HG03520 (cell line): ENCODE data around the gene ARL3.
"Not testable (repeated sequence)": the region's sequence is repeated elsewhere in the genome, so short reads cannot be mapped to it uniquely, and the experiment has no call there.

Source experiments
- ATAC-seq: cut with Tn5 transposase; IDR thresholded peaks from one replicate; pipeline ENCODE4 v1.9.1; 2021; ENCODE audit warnings: mild to moderate bottlenecking, moderate library complexity; ENCODE audit not compliant: unreplicated experiment

ARL3 gene

DNA sequence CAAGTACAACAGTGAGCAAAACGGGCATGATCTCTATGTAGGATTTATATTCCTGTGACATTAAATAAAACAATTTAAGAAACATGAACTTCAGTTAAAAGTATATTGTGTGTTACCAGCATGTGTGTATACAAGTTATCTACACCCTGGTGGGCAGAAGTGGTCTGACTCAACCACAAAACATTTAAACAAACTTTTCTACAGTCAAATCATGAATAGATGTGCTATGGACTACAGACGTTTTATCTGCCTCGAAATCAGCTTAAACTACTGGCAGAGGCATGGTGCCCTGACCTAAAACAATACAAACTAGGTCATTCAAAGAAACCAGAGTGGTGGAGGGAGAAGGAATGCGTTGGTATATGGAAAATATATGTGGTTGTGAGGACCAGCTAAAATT, 3.6 kb downstream of the ARL3 start:
- no peak for ATAC-seq

DNA sequence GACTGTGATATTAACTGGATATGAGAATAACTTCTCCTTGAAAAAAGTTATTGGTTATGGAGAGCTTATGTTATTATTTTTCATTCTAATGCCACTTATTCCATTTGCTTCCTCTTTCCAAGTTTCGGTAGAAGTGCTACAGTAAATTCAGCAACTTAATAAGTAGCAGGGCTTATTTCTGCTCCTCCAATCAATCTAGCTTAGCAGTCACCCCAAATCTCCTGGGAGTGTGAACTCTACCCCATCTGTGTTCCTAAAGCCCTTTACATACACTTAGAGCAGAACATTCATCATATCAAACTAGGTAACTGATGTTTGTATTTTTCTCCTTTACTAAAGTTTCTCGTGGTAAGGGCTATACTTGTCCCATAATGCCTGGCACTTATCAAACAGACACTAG, 8.7 kb downstream of the ARL3 start:
- ATAC-seq, result no peak

DNA sequence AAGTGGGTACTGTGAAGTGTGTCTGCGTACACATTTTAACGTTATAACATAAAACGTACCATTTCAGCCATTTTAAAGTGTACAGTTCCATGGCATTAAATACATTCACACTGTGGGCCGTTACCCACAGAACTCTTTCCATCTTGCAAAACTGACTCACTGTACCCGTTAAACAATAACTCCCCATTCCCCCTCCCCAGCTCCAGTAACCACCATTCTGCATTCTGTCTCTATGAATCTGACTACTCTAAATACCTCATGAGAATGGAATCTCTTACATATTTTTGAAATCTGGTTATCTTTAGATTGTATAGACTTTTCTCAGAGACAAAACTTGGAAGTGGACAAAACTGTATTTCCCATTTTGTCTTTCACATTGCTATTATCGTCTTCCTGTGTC, 9.3 kb downstream of the ARL3 start:
- no peak for ATAC-seq

DNA sequence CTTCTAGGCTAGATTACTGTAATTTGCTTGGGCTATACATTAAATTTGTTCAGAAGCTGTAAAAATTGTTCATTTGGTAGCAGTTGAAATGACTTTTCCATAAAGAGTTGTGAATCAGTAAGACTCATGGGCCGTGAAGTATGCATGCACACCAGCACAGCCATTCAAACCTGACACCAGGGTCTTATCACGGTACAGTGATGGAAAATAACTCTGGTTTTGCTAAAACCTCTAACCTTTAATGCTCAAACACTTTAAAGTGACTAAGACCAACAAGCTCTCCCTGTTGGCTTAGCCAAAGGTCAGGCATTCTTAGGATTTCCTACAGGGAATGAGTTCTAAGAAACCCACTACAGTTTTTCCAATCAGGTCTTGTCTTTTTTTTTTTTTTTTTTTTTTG, 11.5 kb downstream of the ARL3 start:
- no peak for ATAC-seq

DNA sequence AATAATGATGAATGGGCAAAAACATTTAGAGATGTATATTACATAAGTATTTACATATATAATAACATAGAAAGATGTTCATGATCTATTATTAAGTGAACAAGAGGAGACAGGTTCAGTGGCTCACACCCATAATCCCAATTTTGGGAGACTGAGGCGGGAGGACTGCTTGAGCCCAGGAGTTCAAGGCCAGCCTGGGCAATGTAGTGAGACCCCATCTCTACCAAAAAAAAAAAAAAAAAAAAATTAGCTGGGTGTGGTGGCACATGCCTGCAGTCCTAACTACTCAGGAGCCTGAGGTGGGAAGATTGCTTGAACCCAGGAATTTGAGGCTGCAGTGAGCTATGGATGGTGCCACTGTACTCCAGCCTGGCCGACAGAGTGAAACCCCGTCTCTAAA, 12.4 kb downstream of the ARL3 start:
- ATAC-seq, result no peak

DNA sequence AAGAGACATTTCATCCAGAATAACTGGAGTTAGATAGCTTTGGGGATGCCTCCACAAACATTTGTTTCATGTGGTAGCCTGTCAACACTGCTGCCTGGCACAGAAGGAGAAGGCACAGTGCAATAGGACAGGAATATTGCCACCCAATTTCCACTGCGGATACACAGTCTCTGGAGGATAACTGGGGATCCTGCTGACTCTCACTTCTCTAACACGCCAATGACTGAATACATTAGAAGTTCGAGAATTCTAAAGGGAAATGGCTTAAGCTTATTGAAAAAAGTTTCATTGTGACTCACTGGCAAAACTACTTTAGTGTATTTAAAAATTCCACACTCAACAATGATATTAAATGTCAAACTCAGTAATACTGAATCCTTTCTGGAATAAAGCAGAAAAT, 12.9 kb downstream of the ARL3 start:
- no peak for ATAC-seq

DNA sequence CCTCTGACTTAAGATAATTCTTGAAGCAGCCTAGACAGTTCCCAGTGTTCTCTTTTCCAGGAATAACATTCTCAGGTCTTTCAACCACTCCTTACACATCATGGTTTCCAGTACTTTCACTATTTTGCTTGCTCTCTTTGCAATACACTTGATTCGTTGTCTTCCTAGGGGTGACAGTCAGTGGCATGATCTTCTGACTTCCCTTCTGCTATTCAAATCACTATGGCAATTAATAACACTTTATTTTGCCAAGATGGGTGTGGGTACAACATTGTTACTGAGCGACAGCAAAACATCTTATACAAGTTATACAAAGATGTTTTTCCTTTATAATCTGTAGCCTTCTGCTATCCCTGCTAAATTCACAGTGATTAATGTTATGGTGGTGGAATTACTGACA, 15.3 kb downstream of the ARL3 start:
- no peak for ATAC-seq

DNA sequence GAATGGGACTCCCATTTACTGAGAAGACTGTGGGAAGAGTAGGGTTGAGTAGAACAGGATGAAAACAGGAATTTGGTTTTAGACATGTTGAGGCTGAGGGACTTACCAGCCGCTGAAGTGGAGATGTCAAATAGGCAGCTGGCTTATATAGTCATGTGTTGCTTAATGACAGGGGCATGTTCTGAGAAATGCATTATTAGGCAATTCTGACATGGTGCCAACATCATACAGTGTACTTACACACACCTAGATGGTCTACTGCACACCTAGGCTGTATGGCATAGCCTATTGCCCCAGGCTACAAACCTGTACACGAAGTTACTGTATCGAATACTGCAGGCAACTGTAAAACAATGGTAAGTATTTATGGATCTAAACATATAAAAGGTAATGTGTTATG, 17.5 kb downstream of the ARL3 start:
- no peak for ATAC-seq

DNA sequence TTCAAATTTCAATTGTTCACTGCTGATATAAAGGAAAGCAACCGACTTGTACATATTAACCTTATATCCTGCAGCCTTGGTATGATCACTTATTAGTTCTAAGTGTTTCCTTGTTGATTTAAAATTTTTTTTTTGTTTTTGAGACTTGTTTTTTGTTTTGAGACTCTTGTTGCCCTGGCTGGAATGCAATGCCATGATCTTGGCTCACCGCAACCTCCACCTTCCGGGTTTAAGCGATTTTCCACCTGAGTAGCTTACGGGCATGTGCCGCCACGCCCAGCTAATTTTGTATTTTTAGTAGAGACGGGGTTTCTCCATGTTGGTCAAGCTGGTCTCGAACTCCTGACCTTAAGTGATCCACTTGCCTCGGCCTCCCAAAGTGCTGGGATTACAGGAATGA, 18.8 kb downstream of the ARL3 start:
- not testable (repeated sequence) for ATAC-seq

DNA sequence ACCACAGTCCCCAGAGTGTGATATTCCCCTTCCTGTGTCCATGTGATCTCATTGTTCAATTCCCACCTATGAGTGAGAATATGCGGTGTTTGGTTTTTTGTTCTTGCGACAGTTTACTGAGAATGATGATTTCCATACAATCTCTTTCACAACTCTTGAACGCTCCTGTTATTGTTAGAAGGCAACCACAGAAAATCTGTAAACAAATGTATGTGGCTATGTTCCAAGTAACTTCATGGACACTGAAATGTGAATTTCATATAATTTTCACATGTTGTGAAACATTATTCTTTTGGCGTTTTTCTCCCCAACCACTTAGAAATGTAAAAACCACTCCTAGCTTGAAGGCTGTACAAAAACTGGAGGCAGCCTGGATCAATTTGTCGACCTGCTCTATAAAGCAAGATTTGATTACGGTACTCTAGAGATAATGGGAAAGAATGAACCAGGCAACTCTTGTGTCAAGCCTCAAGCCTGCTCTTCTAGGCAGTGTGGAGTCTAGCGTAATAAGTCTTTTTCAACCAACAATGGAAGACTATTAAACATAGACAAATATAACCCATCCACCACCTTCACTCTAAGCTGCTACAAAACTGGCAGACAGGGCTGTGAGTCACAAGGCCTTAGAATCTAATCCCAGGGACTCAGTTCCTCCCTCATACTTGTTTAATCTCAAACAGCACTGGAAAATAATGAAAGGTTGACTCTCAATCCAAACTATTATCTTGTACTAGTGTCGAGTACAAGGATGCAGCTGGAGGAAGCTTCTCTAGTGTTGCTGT, 22.7 kb downstream of the ARL3 start:
- no peak for ATAC-seq

DNA sequence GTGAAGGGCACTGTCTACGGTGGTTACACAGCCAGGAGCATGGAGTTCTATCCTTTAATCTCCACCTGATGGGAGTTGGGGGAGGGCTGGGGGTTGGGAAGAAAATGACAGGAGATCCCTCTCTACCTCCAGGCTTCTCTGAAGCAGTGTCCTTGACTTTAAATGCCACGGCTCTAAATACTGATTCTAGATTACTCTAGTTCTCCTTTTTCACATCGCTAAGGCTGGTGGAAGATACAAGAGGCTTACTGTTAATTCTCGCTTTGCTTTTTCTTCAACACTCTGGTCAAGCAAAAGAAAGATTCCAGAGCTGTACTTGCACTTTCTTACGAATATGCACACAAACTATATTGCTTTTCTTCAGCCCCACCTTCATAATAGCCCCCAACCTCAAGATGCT, 30.5 kb downstream of the ARL3 start:
- no peak for ATAC-seq

DNA sequence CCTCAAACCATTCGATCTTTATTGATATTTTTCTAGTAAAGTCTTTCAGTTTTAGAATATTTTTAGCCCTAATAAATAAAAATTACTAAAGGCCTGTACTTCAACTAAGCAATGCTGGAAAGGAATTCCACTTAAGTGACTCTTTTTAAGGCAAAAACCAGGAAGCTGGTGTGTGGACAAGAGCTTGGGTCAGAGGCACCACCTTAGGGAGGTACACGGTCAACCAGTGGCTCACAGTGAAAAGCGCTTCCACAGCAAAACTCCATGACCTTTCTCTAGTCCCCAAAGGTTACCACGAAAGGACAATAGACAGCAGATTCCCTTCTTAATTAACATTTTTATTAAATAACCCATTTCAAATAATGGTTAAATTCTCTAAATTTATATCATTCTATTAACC, 31.2 kb downstream of the ARL3 start:
- ATAC-seq, result no peak

DNA sequence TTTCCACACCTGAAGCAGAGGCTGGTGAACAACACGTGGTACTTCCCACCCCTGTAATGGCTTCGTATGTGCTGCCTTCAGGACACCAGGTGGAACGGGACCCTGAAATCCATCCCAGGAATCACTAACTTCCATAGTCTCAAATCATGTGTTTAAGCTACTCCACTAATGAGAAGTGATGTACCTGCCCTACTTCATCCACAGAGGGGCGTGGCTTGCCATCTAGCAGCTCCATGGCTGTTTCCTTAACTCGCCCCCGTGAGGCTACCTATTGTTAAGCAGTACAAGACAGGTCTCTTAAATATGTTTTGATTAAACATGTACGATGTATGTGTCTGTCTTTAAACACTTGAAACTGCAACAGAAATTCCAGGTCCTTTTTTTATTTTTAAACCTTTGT, 31.8 kb downstream of the ARL3 start:
- no peak for ATAC-seq

DNA sequence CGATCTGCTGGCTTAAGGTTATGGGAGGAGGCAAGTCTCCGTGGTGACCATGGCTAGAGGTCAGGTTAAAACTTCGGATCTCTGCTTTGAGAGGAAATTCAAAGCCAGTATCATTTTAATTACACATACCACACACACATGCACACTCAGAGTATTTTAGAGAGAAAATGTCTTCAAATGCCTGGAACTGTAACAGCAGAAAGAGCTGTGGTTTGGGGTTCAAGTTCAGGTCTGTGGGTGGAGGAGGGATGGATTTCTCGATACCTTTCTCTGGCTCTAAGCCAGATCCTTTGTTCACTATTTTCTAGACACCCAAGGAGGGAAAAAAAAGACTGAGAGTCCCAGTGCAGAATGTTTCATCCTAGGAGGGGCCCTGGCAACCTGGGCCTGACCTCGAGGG, 32.5 kb downstream of the ARL3 start:
- no peak for ATAC-seq

DNA sequence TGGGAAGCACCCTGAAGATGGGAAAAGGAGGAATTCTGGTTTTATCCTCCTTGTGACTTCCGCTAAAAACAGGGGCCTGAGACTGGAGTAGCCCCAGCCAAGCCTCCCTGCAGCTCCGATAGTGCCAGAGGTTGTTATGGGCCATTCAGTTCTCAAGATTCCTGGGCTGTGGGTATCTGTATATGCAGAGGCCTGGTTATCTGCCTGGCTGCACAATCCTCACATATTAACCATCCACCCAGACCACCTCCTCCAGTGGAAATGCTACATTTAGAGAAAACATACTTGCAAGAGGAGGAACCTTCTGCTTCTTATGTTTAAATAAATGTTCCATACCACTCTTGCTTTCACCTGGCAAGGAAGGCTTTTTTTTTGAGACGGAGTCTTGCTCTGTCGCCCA, 34.6 kb downstream of the ARL3 start:
- no peak for ATAC-seq

DNA sequence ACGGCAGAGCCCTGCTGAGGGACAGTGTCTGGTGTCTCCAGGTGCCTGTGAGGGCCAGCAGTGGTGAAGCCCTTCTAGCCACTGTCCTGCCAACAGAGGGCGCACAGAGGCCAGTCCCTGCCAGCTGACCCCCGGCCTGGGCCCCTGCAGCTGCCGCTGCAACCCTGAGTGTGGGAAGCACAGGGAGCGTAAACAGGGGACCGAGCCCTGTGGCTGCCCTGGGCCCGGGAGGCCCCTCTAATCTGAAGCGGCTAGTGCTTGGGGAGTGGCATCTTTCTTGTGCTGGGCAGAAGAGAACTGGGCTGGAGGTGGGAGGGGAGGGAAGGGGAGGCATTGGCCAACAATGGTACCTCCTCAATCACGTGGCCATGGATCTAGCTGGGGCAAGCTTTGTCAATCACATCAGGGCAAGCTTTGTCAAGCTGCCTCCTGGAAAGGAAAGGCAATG, 35.3 kb downstream of the ARL3 start:
- no peak for ATAC-seq

DNA sequence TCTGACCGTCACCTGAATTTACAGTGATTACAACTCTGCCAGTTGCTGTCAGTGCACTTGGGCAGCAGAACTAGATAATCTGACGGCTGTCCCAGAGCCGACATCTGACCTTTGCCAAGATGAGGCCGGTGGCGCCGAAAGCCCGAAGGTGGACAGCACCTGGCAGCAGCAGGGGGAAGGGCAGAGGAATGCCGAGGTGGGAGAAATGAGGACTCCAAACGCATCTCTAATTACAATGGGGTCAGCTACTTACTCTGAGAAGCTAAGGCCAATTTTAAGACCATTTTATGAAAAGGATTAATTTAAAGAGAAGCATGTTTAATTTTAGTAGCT, 36.2 kb downstream of the ARL3 start:
- ATAC-seq, result no peak

DNA sequence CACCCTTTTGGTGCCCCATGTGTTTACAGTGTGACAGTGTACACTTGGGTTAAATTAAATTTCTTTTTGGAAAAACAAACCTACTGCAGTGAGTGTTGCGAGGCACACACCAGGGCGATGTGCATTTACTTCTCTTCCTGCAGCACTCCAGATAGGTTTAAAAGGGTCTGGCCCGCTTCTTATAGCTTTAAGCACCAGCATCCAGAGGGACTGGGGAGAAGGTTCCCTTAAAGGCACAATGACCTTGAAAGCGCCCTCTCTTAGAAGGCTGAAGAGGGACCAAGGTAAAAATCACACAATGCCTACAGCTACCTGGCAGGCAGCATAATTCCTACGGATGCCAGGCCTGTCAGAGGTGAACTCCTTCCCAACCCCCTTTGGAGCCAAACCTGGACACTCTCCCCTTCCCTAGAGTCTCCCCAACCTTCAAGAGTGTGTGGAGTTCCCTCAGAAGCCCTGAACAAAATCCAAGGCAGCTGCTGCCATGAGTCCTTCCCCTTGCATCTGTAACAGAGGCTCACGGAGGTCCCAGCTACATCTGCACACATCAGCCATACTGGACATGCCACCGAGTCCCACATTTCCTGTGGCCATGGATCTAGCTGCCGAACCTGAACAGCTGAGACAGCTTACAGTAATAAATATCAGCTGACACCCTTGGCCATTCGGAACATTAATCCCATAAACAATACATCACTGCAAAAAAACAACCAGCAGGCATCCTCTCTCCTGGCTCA, 36.7 kb downstream of the ARL3 start:
- no peak for ATAC-seq

DNA sequence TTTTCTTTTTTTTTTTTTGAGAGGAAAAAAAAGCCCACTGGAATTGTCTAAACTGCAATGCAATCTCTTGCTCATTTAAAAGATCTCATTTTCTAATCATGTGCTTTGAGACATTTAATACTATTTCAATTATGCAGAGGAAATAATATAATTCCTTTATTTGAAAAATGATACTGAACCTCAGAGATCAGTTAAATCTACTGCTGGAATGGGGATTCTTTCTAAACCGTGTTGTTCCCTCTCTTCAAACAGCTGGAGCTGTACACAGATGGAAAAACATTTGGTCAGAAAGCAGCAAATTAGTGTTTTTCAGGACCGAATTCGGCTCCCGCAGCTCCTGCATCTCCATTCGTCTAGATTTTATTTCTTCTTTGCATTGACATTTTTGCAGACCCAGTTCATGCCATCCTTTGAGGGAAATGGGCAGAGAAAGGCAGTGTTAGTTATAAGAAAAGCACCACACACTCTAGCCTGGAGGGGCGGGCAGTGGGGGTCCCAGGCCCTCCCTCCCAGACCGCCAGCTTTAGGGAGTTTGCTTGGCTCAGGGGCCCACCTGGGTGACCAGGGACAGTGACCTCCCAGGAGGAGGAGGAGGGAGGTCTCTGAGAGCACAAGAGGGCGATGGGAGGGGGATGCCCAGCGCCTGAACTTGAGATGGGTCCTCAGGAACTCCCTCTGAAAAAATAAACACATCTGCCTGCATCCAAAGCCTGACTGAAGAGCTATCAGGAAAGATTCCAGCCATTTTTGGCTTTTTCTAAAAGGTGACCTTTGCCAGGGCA, 37.5 kb downstream of the ARL3 start:
- ATAC-seq, result no peak

DNA sequence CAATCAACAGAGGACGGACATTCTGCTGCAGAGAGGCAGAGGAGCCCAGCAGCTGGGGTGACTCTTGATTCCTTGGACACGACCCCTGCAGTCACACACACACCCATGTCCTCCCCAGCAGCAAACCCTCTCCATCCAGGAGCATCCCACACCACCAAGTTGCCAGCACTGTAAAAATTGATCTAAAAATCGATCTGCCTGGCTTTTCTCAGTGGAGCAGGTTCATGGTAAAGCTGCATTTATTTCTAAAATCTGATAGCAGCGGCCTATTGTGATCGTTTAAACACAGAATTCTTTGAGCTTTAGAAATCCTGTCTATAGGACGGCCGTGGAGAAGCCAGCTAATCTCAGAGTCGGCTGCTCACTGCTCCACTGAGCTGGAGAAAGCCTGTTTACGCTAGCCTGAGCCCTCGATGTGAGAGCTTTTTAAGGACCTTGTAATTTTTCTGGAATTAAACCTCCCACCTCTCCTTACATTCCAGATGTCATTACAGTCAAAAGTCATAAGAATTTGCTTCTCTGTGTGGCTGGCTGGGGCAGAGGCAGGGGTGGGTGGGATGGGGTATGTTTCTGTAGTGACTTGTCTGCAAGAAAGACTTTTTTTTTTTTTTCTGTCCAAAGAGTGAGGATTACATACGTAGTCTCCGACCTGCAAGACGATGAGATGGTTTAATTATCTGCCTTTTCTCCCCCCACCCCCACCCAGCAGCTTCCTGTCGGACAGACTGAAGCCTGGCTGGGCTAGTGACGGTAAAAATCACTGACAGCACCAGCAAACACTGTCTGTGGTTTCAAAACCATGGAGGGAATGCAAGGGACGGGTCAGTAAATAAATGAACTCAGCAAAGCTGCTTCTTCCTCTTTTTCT, 38.3 kb downstream of the ARL3 start:
- no peak for ATAC-seq
